HEK293 (cell line): Measurements from ENCODE around the gene PRRT3.

Experiments
- CTCF ChIA-PET: fragments of 350-600 bp; formaldehyde crosslinking; extraction: SDS; loops from one replicate; lab custom pipeline; 2021; ENCODE audit warnings: antibody characterized with exemption; lab: Yijun Ruan, JAX
- POLR2A ChIA-PET: fragments of 300-600 bp; formaldehyde crosslinking; extraction: SDS; loops from one replicate; lab custom pipeline; 2020; ENCODE audit warnings: antibody characterized with exemption, inconsistent platforms; lab: Yijun Ruan, JAX
- H3K27ac ChIP-seq: fragments of 200-500 bp; sonication (Bioruptor generic); 2 replicates; pipeline ENCODE4 v1.5.1; 2014; ENCODE audit warnings: low read depth, low read length, control low read depth, inconsistent platforms; ENCODE audit errors: extremely low read depth
- H3K36me3 ChIP-seq, 2 experiments: fragments of 200-500 bp in 1 of 2; sonication (Bioruptor generic) in 1 of 2; 1 replicate in 1 of 2; 2 replicates in 1 of 2; pipeline ENCODE4 v1.5.1; 2014 to 2017; ENCODE audit warnings: inconsistent platforms in 2 of 2, low read length in 2 of 2; ENCODE audit not compliant: control insufficient read depth in 2 of 2, insufficient read depth in 1 of 2
- H3K4me1 ChIP-seq: fragments of 200-500 bp; sonication (Bioruptor generic); 2 replicates; pipeline ENCODE4 v1.5.1; 2014; ENCODE audit warnings: mild to moderate bottlenecking, low read length, inconsistent platforms; ENCODE audit not compliant: control insufficient read depth, insufficient read depth
- H3K4me3 ChIP-seq: 2 replicates; pipeline ENCODE4 v1.5.1; 2011; ENCODE audit warnings: low read depth, mild to moderate bottlenecking, control low read depth, low read length, moderate library complexity
- H3K9me3 ChIP-seq: fragments of 200-500 bp; sonication (Bioruptor generic); 2 replicates; pipeline ENCODE4 v1.5.1; 2014; ENCODE audit warnings: low read depth, low read length, inconsistent platforms; ENCODE audit not compliant: control insufficient read depth, insufficient read depth
- FEZF1 ChIP-seq: fragments of 450-650 bp; formaldehyde crosslinking; IDR thresholded peaks from 2 replicates; pipeline ENCODE4 v1.5.1; 2016; ENCODE audit warnings: missing biosample characterization, missing genetic modification characterization
- IKZF3 ChIP-seq: fragments of 450-650 bp; IDR thresholded peaks from 2 replicates; pipeline ENCODE4 v1.5.0; 2018; ENCODE audit warnings: missing biosample characterization, mild to moderate bottlenecking, missing genetic modification characterization, moderate library complexity
- MZF1 ChIP-seq: fragments of 450-650 bp; formaldehyde crosslinking; IDR thresholded peaks from 2 replicates; pipeline ENCODE4 v1.5.1; 2017; ENCODE audit warnings: missing biosample characterization, missing genetic modification characterization, borderline replicate concordance
- REPIN1 ChIP-seq: fragments of 450-650 bp; formaldehyde crosslinking; IDR thresholded peaks from 2 replicates; pipeline ENCODE4 v1.5.1; 2017; ENCODE audit warnings: missing biosample characterization, missing genetic modification characterization, low read depth
- SALL2 ChIP-seq: fragments of 450-650 bp; formaldehyde crosslinking; IDR thresholded peaks from 2 replicates; pipeline ENCODE4 v1.5.0; 2017; ENCODE audit warnings: missing biosample characterization, mild to moderate bottlenecking, missing genetic modification characterization, borderline replicate concordance
- TRIM28 ChIP-seq: IDR thresholded peaks from 2 replicates; pipeline ENCODE4 v1.6.1; 2011; ENCODE audit warnings: low read length, control low read depth, borderline replicate concordance
- YY1 ChIP-seq: fragments of 450-650 bp; formaldehyde crosslinking; IDR thresholded peaks from 2 replicates; pipeline ENCODE4 v1.5.1; 2018; ENCODE audit warnings: missing biosample characterization, missing genetic modification characterization
- ZBTB49 ChIP-seq: fragments of 450-650 bp; formaldehyde crosslinking; IDR thresholded peaks from 2 replicates; pipeline ENCODE4 v1.5.1; 2016; ENCODE audit warnings: missing biosample characterization, missing genetic modification characterization, low read depth
- ZBTB7A ChIP-seq: fragments of 450-650 bp; formaldehyde crosslinking; IDR thresholded peaks from 2 replicates; pipeline ENCODE4 v1.5.1; 2016; ENCODE audit warnings: low read depth, missing biosample characterization, missing genetic modification characterization
- ZEB2 ChIP-seq: fragments of 450-650 bp; formaldehyde crosslinking; IDR thresholded peaks from 2 replicates; pipeline ENCODE4 v1.5.1; 2016; ENCODE audit warnings: missing biosample characterization, missing genetic modification characterization
- ZNF114 ChIP-seq: fragments of 450-650 bp; formaldehyde crosslinking; IDR thresholded peaks from 2 replicates; pipeline ENCODE4 v1.5.0; 2017; ENCODE audit warnings: missing biosample characterization, missing genetic modification characterization
- ZNF133 ChIP-seq: fragments of 450-650 bp; formaldehyde crosslinking; IDR thresholded peaks from 2 replicates; pipeline ENCODE4 v1.5.1; 2016; ENCODE audit warnings: missing biosample characterization, missing genetic modification characterization
- ZNF157 ChIP-seq: fragments of 450-650 bp; formaldehyde crosslinking; IDR thresholded peaks from 2 replicates; pipeline ENCODE4 v1.5.1; 2016; ENCODE audit warnings: missing biosample characterization, missing genetic modification characterization
- ZNF23 ChIP-seq: fragments of 450-650 bp; formaldehyde crosslinking; IDR thresholded peaks from 2 replicates; pipeline ENCODE4 v1.5.1; 2016; ENCODE audit warnings: missing biosample characterization, missing genetic modification characterization, borderline replicate concordance
- ZNF248 ChIP-seq: fragments of 450-650 bp; formaldehyde crosslinking; IDR thresholded peaks from 2 replicates; pipeline ENCODE4 v1.5.1; 2017; ENCODE audit warnings: missing biosample characterization, missing genetic modification characterization
- ZNF26 ChIP-seq: fragments of 450-650 bp; formaldehyde crosslinking; IDR thresholded peaks from 2 replicates; pipeline ENCODE4 v1.5.1; 2016; ENCODE audit warnings: missing biosample characterization, missing genetic modification characterization
- ZNF266 ChIP-seq: fragments of 450-650 bp; formaldehyde crosslinking; IDR thresholded peaks from 2 replicates; pipeline ENCODE4 v1.5.1; 2016; ENCODE audit warnings: missing biosample characterization, missing genetic modification characterization, low read depth
- ZNF292 ChIP-seq: fragments of 450-650 bp; formaldehyde crosslinking; IDR thresholded peaks from 2 replicates; pipeline ENCODE4 v1.5.1; 2016; ENCODE audit warnings: low read depth, missing biosample characterization, missing genetic modification characterization, borderline replicate concordance
- ZNF48 ChIP-seq: fragments of 450-650 bp; formaldehyde crosslinking; IDR thresholded peaks from 2 replicates; pipeline ENCODE4 v1.5.1; 2016; ENCODE audit warnings: missing biosample characterization, missing genetic modification characterization
- ZNF514 ChIP-seq: fragments of 450-650 bp; formaldehyde crosslinking; IDR thresholded peaks from 2 replicates; pipeline ENCODE4 v1.5.1; 2016; ENCODE audit warnings: missing biosample characterization, missing genetic modification characterization
- ZNF530 ChIP-seq: fragments of 450-650 bp; formaldehyde crosslinking; IDR thresholded peaks from 2 replicates; pipeline ENCODE4 v1.5.1; 2016; ENCODE audit warnings: low read depth, missing biosample characterization, missing genetic modification characterization
- ZNF544 ChIP-seq: fragments of 450-650 bp; formaldehyde crosslinking; IDR thresholded peaks from 2 replicates; pipeline ENCODE4 v1.5.0; 2017; ENCODE audit warnings: missing biosample characterization, missing genetic modification characterization
- ZNF621 ChIP-seq: fragments of 450-650 bp; formaldehyde crosslinking; IDR thresholded peaks from 2 replicates; pipeline ENCODE4 v1.5.1; 2017; ENCODE audit warnings: missing biosample characterization, missing genetic modification characterization
- ZNF629 ChIP-seq: fragments of 450-650 bp; formaldehyde crosslinking; IDR thresholded peaks from 2 replicates; pipeline ENCODE4 v1.5.1; 2017; ENCODE audit warnings: missing biosample characterization, missing genetic modification characterization
- ZNF654 ChIP-seq: fragments of 450-650 bp; formaldehyde crosslinking; IDR thresholded peaks from 2 replicates; pipeline ENCODE4 v1.5.1; 2016; ENCODE audit warnings: low read depth, missing biosample characterization, missing genetic modification characterization
- ZNF677 ChIP-seq: fragments of 450-650 bp; IDR thresholded peaks from 2 replicates; pipeline ENCODE4 v1.5.0; 2018; ENCODE audit warnings: missing biosample characterization, mild to moderate bottlenecking, missing genetic modification characterization, moderate library complexity
- ZNF830 ChIP-seq: fragments of 450-650 bp; IDR thresholded peaks from 2 replicates; pipeline ENCODE4 v1.5.0; 2018; ENCODE audit warnings: missing biosample characterization, missing genetic modification characterization, low read depth, mild to moderate bottlenecking, moderate library complexity
- ZNF837 ChIP-seq: fragments of 450-650 bp; formaldehyde crosslinking; IDR thresholded peaks from 2 replicates; pipeline ENCODE4 v1.5.1; 2016; ENCODE audit warnings: missing biosample characterization, missing genetic modification characterization
- ZSCAN23 ChIP-seq: fragments of 450-650 bp; formaldehyde crosslinking; IDR thresholded peaks from 2 replicates; pipeline ENCODE4 v1.5.1; 2016; ENCODE audit warnings: missing biosample characterization, missing genetic modification characterization
- ZSCAN5A ChIP-seq: fragments of 450-650 bp; formaldehyde crosslinking; IDR thresholded peaks from 2 replicates; pipeline ENCODE4 v1.5.1; 2016; ENCODE audit warnings: missing biosample characterization, missing genetic modification characterization
- TF ChIP-seq, protein P1 (sequence below): fragments of 450-650 bp; formaldehyde crosslinking; IDR thresholded peaks from 2 replicates; pipeline ENCODE4 v1.5.1; 2017; ENCODE audit warnings: missing biosample characterization, mild to moderate bottlenecking, missing genetic modification characterization, moderate library complexity

The PRRT3 gene

GRCh38 chr3:9976721-9977709 lies 24.8 kb upstream of the PRRT3 start:
- ChIA-PET POLR2A (interaction anchor here (0.6 to 2.1 kb wide), 4 partner anchors 10 to 138 kb away, joined by 3 to 11 read pairs (median 4); partner anchors contain the start of gene EMC3), CTCF (interaction anchor here (0.6 to 1.9 kb wide), 6 partner anchors 9 to 269 kb away, joined by 3 to 11 read pairs (median 4); partner anchors contain the start of gene PRRT3)
- H3K36me3 ChIP-seq, result peaks cover 16 to 49% of the 10 kb centered on the region in 2 experiments; a peak in 2 of 3 replicates
- peak overlapping the region; percentile 40; the same call in 1 of the 2 replicates for H3K27ac ChIP-seq
- no peak overlapping the region for H3K4me3 ChIP-seq
- no peaks in the 10 kb centered on the region for H3K9me3 ChIP-seq
- H3K4me1 ChIP-seq, result 0 out of 2 replicates have a peak, but pooled peaks cover 3% of the 10 kb centered on the region
- TF ChIP-seq ZNF292, result no peak
- TF ChIP-seq ZNF157 (tag by site-specific recombination), result no peak
- peak; percentile 88; the same call in 1 of the 2 replicates for TF ChIP-seq TRIM28
- 0 out of 2 replicates have a peak, but pooled peaks have one; percentile 5 for TF ChIP-seq ZNF654 (tag by site-specific recombination)
- TF ChIP-seq ZNF837 (tag by site-specific recombination), result no peak
- peak; percentile 68 for TF ChIP-seq IKZF3 (tag by site-specific recombination)
- TF ChIP-seq ZNF530 (tag by site-specific recombination), result no peak
- no peak for TF ChIP-seq ZNF23 (tag by site-specific recombination)
- TF ChIP-seq ZNF26 (tag by site-specific recombination), result no peak
- TF ChIP-seq SALL2 (tag by site-specific recombination), result no peak
- 0 out of 2 replicates have a peak, but pooled peaks have one; percentile 53 for TF ChIP-seq ZSCAN23 (tag by site-specific recombination)
- no peak for TF ChIP-seq MZF1
- peak; percentile 90 for TF ChIP-seq ZEB2 (tag by site-specific recombination)
- TF ChIP-seq YY1 (tag by site-specific recombination), result no peak
- no peak for TF ChIP-seq ZBTB7A (tag by site-specific recombination)
- TF ChIP-seq ZNF677 (tag by site-specific recombination), result no peak
- TF ChIP-seq ZNF266 (tag by site-specific recombination), result no peak
- no peak; the same call in 1 of the 2 replicates for TF ChIP-seq FEZF1 (tag by site-specific recombination)
- no peak for TF ChIP-seq ZNF248 (tag by site-specific recombination)
- TF ChIP-seq ZBTB49, result no peak
- no peak for TF ChIP-seq ZNF114 (tag by site-specific recombination)
- peak; percentile 95 for TF ChIP-seq ZNF629 (tag by site-specific recombination)
- TF ChIP-seq ZNF48 (tag by site-specific recombination), result no peak
- no peak for TF ChIP-seq ZSCAN5A
- TF ChIP-seq ZNF514 (tag by site-specific recombination), result no peak
- TF ChIP-seq ZNF621 (tag by site-specific recombination), result no peak
- TF ChIP-seq ZNF133 (tag by site-specific recombination), result no peak
- TF ChIP-seq, protein P1, sequence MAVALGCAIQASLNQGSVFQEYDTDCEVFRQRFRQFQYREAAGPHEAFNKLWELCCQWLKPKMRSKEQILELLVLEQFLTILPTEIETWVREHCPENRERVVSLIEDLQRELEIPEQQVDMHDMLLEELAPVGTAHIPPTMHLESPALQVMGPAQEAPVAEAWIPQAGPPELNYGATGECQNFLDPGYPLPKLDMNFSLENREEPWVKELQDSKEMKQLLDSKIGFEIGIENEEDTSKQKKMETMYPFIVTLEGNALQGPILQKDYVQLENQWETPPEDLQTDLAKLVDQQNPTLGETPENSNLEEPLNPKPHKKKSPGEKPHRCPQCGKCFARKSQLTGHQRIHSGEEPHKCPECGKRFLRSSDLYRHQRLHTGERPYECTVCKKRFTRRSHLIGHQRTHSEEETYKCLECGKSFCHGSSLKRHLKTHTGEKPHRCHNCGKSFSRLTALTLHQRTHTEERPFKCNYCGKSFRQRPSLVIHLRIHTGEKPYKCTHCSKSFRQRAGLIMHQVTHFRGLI, result peak; percentile 82; the same call in 1 of the 2 replicates
- no peak for TF ChIP-seq REPIN1
- no peak for TF ChIP-seq ZNF544 (tag by site-specific recombination)
- no peak for TF ChIP-seq ZNF830
